ENCODE measurements around the gene STK11IP.

DNA sequence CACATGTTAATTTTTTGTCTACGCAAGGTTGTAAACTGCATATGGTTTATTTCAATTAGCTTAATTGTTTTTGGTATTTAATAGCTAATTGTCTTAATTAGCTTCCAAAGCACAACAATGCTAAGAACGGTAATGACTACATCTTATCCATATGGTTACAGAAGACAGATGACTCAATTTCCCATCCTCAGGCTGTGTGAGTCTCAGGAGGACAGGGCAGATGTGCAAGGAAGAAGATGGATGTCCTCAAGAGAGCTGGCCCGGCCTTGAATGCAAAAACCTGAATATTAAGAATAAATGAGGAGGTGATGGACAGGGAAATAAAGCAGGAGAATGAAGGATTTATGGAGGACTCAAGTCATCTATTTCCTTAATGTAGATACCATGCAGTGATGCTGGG is 61.2 kb downstream of the STK11IP start:
- TF ChIP-seq GATA2 (IDR thresholded peaks at IDR 0.05; ENCODE audit: low read depth, low read length) (no peak), GATA3 (IDR thresholded peaks at IDR 0.05; ENCODE audit: low read depth, low read length) (no peak)
